Activated T-helper 9 cell treated with anti-CD3 and anti-CD28 coated beads, Interleukin-2, amount 50 U/mL, for 16 hours (primary cell): ENCODE measurements around the gene PAX4.
A peak's percentile ranks its signal among the peaks of the same experiment; 100 is the strongest.
"Not testable (repeated sequence)": the region's sequence is repeated elsewhere in the genome, so short reads cannot be mapped to it uniquely, and the experiment has no call there.

Experiments used
- DNase-seq: peaks from one replicate; pipeline ENCODE4 v3.0.0-alpha.2; 2020; ENCODE audit warnings: low read depth

PAX4 gene

DNA sequence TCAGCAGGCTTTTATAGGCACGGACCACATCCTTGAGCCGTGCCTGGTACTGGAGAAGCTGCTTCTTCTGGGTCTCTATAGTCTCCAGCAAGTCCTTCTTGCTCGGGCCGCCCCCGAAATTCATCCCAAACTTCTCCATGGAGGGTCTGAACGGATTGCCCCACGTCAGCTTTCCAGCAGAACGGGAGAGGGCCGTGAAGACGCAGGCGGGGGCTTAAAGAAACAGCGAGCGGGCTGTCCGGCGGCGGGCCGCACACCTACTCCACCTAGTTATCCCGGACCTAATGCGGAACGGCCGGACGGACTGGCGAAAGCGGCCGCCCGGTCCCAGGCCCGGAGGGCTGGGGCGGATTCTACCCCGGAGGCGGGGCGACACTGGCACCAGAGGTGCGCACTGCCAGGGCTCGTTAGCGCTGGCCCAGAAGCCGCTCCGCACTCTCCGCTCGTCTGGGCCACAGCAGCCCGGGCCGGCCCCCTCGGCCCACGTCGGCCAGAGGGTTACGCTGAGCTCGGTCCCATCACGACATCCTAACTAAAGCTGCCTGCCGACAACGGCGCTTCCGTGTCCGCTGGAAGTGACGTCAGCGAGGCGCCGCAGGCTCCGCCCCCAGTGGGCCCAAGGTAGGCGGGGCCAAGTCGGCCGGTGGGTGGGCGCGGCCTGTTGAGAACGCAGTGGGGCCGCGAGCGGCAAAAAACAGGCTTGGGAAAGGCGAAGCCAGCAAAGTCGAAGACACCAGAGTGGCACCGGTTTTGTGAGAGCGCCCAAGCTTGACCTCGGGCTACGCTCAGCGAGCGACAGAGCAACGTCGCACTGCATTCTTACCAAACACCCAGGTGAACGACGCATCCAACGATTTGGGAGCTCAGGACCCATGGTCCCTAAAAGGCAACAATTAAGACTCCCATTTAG is 32.6 kb downstream of the PAX4 start, which contains the start of gene GCC1:
Gene GCC1 (minus strand): TSS at position 553 of the 910 bp plus-strand sequence. CDS start 414 bp downstream, at position 139.
- peak; percentile 89 for DNase-seq

- DNase-seq = no peak
Measured at GRCh38 chr7:127584648-127585043, 33.3 kb downstream of the PAX4 start.

GRCh38 chr7:127582361-127582760 is 35.6 kb downstream of the PAX4 start:
- no peak for DNase-seq

DNA sequence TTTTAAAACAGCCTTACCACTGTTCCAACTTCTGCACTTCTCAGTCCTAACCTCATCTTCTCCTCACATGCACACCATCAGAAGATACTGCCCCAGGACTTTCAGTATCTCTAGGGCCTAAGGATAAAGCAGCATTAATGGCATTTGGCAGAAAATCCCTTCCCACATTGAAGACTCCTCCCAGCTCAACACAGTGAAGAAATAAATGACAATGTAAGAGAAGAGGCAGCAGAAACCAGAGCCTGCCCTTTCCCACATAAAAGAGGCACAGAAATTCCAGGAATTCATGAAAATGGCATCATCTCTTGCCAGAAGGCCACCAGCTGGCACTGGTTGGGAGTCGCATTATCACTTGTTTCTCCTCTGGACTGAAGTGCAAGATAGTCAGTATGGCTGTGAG is 36.2 kb downstream of the PAX4 start:
- no peak for DNase-seq

DNA sequence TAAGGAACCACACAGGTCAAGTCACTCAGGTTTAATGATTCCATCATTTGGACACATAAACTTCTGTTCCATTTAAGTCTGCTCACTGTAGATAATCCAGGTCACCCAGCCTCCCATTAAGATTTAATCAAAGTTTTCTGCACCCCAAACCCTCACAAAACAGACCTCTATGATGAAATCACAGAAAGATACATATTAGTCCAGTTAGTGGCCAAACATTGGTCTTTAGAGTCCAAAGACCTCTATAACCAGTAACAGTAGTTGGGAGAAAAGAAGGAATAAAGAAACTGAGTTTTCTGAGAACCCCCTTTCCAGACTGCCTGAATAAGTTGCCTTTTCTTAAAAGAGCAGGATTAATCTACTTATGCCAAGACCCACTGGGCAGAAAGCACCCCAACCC is 37.3 kb downstream of the PAX4 start:
- no peak for DNase-seq

DNA sequence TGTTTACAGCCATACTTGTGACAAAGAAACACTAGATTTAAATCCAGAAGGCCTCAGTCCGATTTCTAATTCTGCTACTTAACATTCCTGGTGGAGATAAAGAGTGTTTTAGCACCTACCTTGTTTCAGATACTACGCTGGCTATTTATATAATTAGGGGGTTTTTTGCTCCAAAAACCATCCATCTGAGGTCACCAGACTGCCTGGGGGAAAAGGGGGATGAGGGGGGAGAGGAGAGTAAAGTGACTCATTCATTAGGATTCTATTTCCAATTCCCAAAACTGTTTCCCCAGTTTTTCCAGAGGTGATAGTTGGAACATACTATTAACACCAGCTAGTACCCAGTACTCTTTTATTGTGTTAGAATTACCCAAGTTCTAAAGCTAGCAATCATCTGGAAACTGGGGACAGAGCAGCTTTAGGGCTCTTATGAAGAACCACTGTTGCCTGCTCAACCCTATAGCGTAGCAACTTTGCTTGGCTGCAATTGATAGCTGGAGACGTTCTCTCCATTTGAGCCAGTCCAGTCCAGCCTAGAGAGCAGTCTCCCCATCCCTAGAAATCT is 39.1 kb downstream of the PAX4 start:
- no peak for DNase-seq

- no peak for DNase-seq
Measured at GRCh38 chr7:127578036-127578684, 39.8 kb downstream of the PAX4 start.

- no peak for DNase-seq
Measured at GRCh38 chr7:127571741-127572505, 46.0 kb downstream of the PAX4 start.

- DNase-seq = not testable (repeated sequence)
Measured at GRCh38 chr7:127568034-127568433, 49.9 kb downstream of the PAX4 start.

DNA sequence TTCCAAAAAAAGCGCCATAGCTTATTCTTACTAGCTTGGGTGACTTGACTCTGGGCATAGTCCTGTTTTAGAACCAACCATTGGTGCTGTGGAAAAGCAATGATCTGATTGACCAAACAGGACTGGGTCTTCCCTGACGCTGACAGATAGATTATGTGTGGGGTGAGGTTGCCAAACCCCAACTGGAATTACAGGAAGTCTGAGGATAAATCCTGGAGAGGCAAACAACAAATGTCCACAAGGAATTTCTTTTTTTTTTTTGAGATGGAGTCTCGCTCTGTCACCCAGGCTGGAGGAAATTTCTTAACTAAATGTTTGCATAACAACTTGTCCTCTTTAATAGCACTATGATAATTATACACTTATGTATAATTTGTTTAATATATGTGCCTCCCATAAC is 51.7 kb downstream of the PAX4 start:
- DNase-seq = no peak
